C4-2B (cell line): ENCODE measurements around the gene ALG11.

Experiments
- ZFX ChIP-seq: fragments of 450-650 bp; IDR thresholded peaks from 2 replicates; pipeline ENCODE4 v1.6.1; 2017
- TF ChIP-seq, protein P1 (sequence below): fragments of 450-650 bp; conservative IDR thresholded peaks from 2 replicates; pipeline ENCODE4 v1.5.1; 2017; ENCODE audit warnings: mild to moderate bottlenecking

DNA sequence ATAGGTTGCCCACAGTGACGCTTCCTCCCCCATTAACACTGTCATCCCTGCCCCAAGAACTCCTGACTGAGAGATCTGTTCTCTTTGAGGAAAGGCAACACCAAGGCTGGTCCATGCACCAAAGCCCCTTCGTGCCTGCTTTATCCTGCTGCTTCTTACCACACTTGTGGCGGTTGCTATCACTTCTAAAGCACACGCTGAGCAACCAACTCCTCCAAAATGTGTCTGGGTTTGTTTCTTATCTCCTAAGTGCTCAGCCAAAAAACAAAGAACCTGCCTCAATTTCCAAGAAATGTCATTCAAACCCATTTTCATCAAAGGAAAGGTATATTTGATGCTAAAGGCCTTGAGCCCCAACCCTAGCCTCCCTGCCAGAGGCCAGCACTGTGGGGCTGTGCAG, 15.6 kb upstream of the ALG11 start:
- TF ChIP-seq, protein P1, sequence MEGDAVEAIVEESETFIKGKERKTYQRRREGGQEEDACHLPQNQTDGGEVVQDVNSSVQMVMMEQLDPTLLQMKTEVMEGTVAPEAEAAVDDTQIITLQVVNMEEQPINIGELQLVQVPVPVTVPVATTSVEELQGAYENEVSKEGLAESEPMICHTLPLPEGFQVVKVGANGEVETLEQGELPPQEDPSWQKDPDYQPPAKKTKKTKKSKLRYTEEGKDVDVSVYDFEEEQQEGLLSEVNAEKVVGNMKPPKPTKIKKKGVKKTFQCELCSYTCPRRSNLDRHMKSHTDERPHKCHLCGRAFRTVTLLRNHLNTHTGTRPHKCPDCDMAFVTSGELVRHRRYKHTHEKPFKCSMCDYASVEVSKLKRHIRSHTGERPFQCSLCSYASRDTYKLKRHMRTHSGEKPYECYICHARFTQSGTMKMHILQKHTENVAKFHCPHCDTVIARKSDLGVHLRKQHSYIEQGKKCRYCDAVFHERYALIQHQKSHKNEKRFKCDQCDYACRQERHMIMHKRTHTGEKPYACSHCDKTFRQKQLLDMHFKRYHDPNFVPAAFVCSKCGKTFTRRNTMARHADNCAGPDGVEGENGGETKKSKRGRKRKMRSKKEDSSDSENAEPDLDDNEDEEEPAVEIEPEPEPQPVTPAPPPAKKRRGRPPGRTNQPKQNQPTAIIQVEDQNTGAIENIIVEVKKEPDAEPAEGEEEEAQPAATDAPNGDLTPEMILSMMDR = no peak
- no peak for TF ChIP-seq ZFX
